A549 (cell line): ENCODE data around the gene ARSK. TPM values are rescaled to one million over a fixed set of nuclear protein-coding genes. Genes with fewer than 3 reads are reported as not detected.

ENCODE experiments used
- ATAC-seq, 2 experiments: fragments of 200-7000 bp in 1 of 2; fragments of >200 bp in 1 of 2; cut with Nextera tagmentation in 1 of 2; cut with Tn5 transposase in 1 of 2; 3 replicates each; pipeline versions ENCODE4 v1.8.0 to v1.9.1; 2018 to 2020; ENCODE audit warnings: mild to moderate bottlenecking in 1 of 2, moderate library complexity in 1 of 2
- CTCF ChIA-PET: fragments of 300-600 bp; sonication (Branson Sonifier 250); formaldehyde crosslinking; extraction: SDS; loops from one replicate; lab custom pipeline; 2021; ENCODE audit warnings: antibody characterized with exemption, inconsistent platforms; lab: Yijun Ruan, JAX
- POLR2A ChIA-PET: fragments of 350-600 bp; formaldehyde crosslinking; extraction: SDS; loops from one replicate; lab custom pipeline; 2021; ENCODE audit warnings: antibody characterized with exemption, inconsistent platforms; lab: Yijun Ruan, JAX
- DNase-seq, 2 experiments: peaks; one replicate each; pipeline versions ENCODE4 v3.0.0 to v3.0.0-alpha.2; 2011 to 2016; ENCODE audit warnings: low read depth in 1 of 2, low spot score in 1 of 2
- FAIRE-seq: peaks from 2 replicates; lab custom pipeline; 2011; peaks lifted over from hg19 to GRCh38; lab: Jason Lieb, UNC
- H3K27ac ChIP-seq, 2 experiments: fragments of >200 bp; sonication (Bioruptor Twin); formaldehyde crosslinking; 3 replicates each; pipeline ENCODE4 v1.5.1; 2016 to 2017
- H3K4me1 ChIP-seq: fragments of >200 bp; sonication (Bioruptor Twin); formaldehyde crosslinking; 3 replicates; pipeline ENCODE4 v1.6.1; 2016
- H3K4me2 ChIP-seq: fragments of >200 bp; sonication (Bioruptor Twin); formaldehyde crosslinking; 3 replicates; pipeline ENCODE4 v1.6.1; 2016
- H3K4me3 ChIP-seq: fragments of >200 bp; sonication (Bioruptor Twin); formaldehyde crosslinking; 3 replicates; pipeline ENCODE4 v1.5.1; 2016
- H3K9me3 ChIP-seq: fragments of >200 bp; sonication (Bioruptor Twin); formaldehyde crosslinking; 3 replicates; pipeline ENCODE4 v1.6.1; 2016
- CBX2 ChIP-seq: fragments of 200-600 bp; sonication (generic); IDR thresholded peaks from 2 replicates; pipeline ENCODE4 v1.6.1; 2016; ENCODE audit warnings: low read depth, mild to moderate bottlenecking, borderline replicate concordance
- CHD4 ChIP-seq: fragments of 200-600 bp; sonication (generic); IDR thresholded peaks from 2 replicates; pipeline ENCODE4 v1.6.1; 2016; ENCODE audit warnings: antibody characterized with exemption, mild to moderate bottlenecking, borderline replicate concordance
- E2F6 ChIP-seq: IDR thresholded peaks from 2 replicates; pipeline ENCODE4 v1.6.1; 2012; ENCODE audit warnings: low read depth, borderline replicate concordance
- EHMT2 ChIP-seq: fragments of 200-600 bp; sonication (generic); IDR thresholded peaks from 2 replicates; pipeline ENCODE4 v1.6.1; 2016; ENCODE audit warnings: antibody characterized with exemption, low read depth, mild to moderate bottlenecking, moderate library complexity
- ESRRA ChIP-seq: fragments of 150-350 bp; IDR thresholded peaks from 2 replicates; pipeline ENCODE4 v1.6.1; 2014; ENCODE audit warnings: mild to moderate bottlenecking, low read length, borderline replicate concordance
- FOSL2 ChIP-seq, 2 experiments: fragments of 450-650 bp in 1 of 2; fragments of >200 bp in 1 of 2; sonication (Bioruptor Twin) in 1 of 2; formaldehyde crosslinking; IDR thresholded peaks; 2 replicates each; pipeline versions ENCODE4 v1.5.0 to v1.6.1; 2016 to 2020; ENCODE audit warnings: mild to moderate bottlenecking in 1 of 2, moderate library complexity in 1 of 2
- HMGXB4 ChIP-seq: fragments of 250-450 bp; sonication (Bioruptor Pico); IDR thresholded peaks from 2 replicates; pipeline ENCODE4 v1.5.0; 2021; ENCODE audit warnings: mild to moderate bottlenecking, moderate library complexity, borderline replicate concordance
- HOXA7 ChIP-seq: fragments of 250-450 bp; sonication (Bioruptor Pico); IDR thresholded peaks from 2 replicates; pipeline ENCODE4 v1.5.0; 2020; ENCODE audit warnings: mild to moderate bottlenecking, moderate library complexity
- HOXB13 ChIP-seq: fragments of 250-450 bp; sonication (Bioruptor Pico); IDR thresholded peaks from 2 replicates; pipeline ENCODE4 v1.5.0; 2020; ENCODE audit warnings: low read depth, mild to moderate bottlenecking, moderate library complexity
- JUN ChIP-seq, 2 experiments: fragments of >200 bp; sonication (Bioruptor Twin); formaldehyde crosslinking; IDR thresholded peaks; 2 replicates in 1 of 2; 3 replicates in 1 of 2; pipeline ENCODE4 v1.6.1; 2016 to 2017
- KDM1A ChIP-seq: fragments of 200-600 bp; sonication (generic); IDR thresholded peaks from 2 replicates; pipeline ENCODE4 v1.6.1; 2016; ENCODE audit warnings: low read depth, mild to moderate bottlenecking
- NR3C1 ChIP-seq: fragments of >200 bp; sonication (Bioruptor Twin); formaldehyde crosslinking; IDR thresholded peaks from 3 replicates; pipeline ENCODE4 v1.6.1; 2017
- PBX3 ChIP-seq: IDR thresholded peaks from 2 replicates; pipeline ENCODE4 v1.6.1; 2012
- PHF8 ChIP-seq: fragments of 200-600 bp; sonication (generic); IDR thresholded peaks from 2 replicates; pipeline ENCODE4 v1.6.1; 2016; ENCODE audit warnings: low read depth, mild to moderate bottlenecking, antibody characterized with exemption, moderate library complexity, borderline replicate concordance
- POLR2AphosphoS2 ChIP-seq: conservative IDR thresholded peaks from 2 replicates; pipeline ENCODE4 v1.6.1; 2012; ENCODE audit warnings: low read length, improper control_type of control experiment, inconsistent platforms
- RAD21 ChIP-seq, 2 experiments: fragments of >200 bp in 1 of 2; sonication (Bioruptor Twin) in 1 of 2; formaldehyde crosslinking in 1 of 2; IDR thresholded peaks in 1 of 2; conservative IDR thresholded peaks in 1 of 2; 2 replicates in 1 of 2; 3 replicates in 1 of 2; pipeline ENCODE4 v1.6.1; 2012 to 2018; ENCODE audit warnings: inconsistent platforms in 1 of 2
- RARB ChIP-seq: fragments of 250-450 bp; sonication (Bioruptor Pico); IDR thresholded peaks from 2 replicates; pipeline ENCODE4 v1.8.0; 2021; ENCODE audit warnings: mild to moderate bottlenecking, moderate library complexity
- RCOR1 ChIP-seq: fragments of 150-350 bp; IDR thresholded peaks from 2 replicates; pipeline ENCODE4 v1.6.1; 2014; ENCODE audit warnings: antibody characterized with exemption, low read length, low read depth
- SREBF2 ChIP-seq: fragments of 450-650 bp; IDR thresholded peaks from 2 replicates; pipeline ENCODE4 v1.6.1; 2014; ENCODE audit warnings: mild to moderate bottlenecking, moderate library complexity
- TFCP2L1 ChIP-seq: fragments of 250-450 bp; sonication (Bioruptor Pico); IDR thresholded peaks from 2 replicates; pipeline ENCODE4 v1.5.0; 2021; ENCODE audit warnings: mild to moderate bottlenecking
- ZC3H11A ChIP-seq: fragments of 450-650 bp; IDR thresholded peaks from 2 replicates; pipeline ENCODE4 v1.6.1; 2014; ENCODE audit warnings: antibody characterized with exemption, mild to moderate bottlenecking
- ZFP36 ChIP-seq: fragments of 450-650 bp; IDR thresholded peaks from 2 replicates; pipeline ENCODE4 v1.6.1; 2014; ENCODE audit warnings: borderline replicate concordance; ENCODE audit not compliant: partially characterized antibody
- ZSCAN20 ChIP-seq: fragments of 250-450 bp; sonication (Bioruptor Pico); IDR thresholded peaks from 2 replicates; pipeline ENCODE4 v1.8.0; 2022; ENCODE audit warnings: mild to moderate bottlenecking, moderate library complexity
- WGBS: methylation state at CpG from one replicate; pipeline ENCODE4 v1.1.6; 2017; ENCODE audit errors: missing lambda C conversion rate; 5-methylcytosine and 5-hydroxymethylcytosine counted together
- polyA plus RNA-seq, 4 experiments: library from polyadenylated mRNA; depleted of rRNA in 3 of 4; stranded (reverse); fragments of >200 nt; fragmentation: RNase III in 1 of 4; extraction: RNeasy Plus Mini Kit Qiagen cat#74134 plus additional on column Dnase treatment in 1 of 4; gene quantifications; 2 replicates in 3 of 4; 3 replicates in 1 of 4; pipeline ENCODE4 v1.2.3, GENCODE V29; 2011 to 2017

Gene ARSK
- polyA plus RNA-seq, 2 of the 4 experiments (the other 2 are of a cell fraction): 7.0 to 14.0 TPM

GRCh38 chr5:95638632-95639031, 83.7 kb downstream of the ARSK start:
- FAIRE-seq: no peak
- H3K4me1 ChIP-seq: no peaks in the 10 kb centered on the region
- 30% methylated on average over 3 of the region's 3 CpGs for WGBS

DNA sequence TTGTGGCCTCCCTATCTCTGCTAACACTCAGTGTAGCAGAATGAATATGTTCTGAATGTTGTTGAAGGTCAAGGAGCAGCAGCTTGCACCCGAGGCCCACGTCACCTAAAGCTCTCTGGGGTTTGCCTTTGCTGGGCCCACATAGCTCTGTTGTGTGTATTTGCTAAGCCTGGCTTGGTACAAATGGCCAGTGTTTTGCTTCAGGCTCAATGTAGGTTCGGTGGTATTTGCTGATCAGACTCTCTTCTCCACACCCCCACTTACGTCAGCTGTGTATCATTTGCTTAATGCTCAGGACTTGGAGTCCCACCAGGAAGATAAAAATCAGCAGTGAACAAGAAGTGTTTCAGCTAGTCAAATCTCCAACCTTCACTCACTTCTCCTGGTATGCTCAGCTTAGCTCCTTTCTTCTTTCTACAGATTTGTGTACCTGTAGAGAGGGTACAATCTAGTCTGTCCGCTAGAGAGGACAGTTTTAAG, 86.9 kb downstream of the ARSK start:
- TF ChIP-seq ZSCAN20 (CRISPR knock-in tag) (no peak), KDM1A (no peak), PBX3 (no peak), JUN (IDR thresholded peaks at IDR 0.05) (no peak), EHMT2 (no peak), RARB (CRISPR knock-in tag) (no peak), HOXA7 (CRISPR knock-in tag) (no peak), HOXB13 (CRISPR knock-in tag) (no peak), ZFP36 (no peak), NR3C1 (no peak), E2F6 (no peak), SREBF2 (no peak), CHD4 (no peak), POLR2AphosphoS2 (no peak), CBX2 (no peak), RAD21 (conservative IDR thresholded peaks at IDR 0.05 in 1 of 2, IDR thresholded peaks at IDR 0.05 in 1 of 2) (no peak), FOSL2 (IDR thresholded peaks at IDR 0.05) (no peak), FOSL2 (CRISPR knock-in tag; IDR thresholded peaks at IDR 0.05) (no peak), ZC3H11A (no peak)
- ChIA-PET POLR2A (no interaction called here), CTCF (interaction anchor here (1.1 to 7.7 kb wide), 7 partner anchors 10 to 206 kb away, joined by 3 to 104 read pairs (median 5); no protein-coding TSS in a partner anchor)
- no peak for DNase-seq
- no peak overlapping the region for H3K4me2 ChIP-seq
- 45% methylated on average over 5 of the region's 5 CpGs for WGBS
- H3K4me3 ChIP-seq: no peak overlapping the region
- H3K27ac ChIP-seq: no peak overlapping the region
- H3K9me3 ChIP-seq: no peaks in the 10 kb centered on the region
- no peak for ATAC-seq
- H3K4me1 ChIP-seq: peaks cover 3% of the 10 kb centered on the region; the same call in 1 of the 3 replicates
- no peak for FAIRE-seq

More at GRCh38 chr5:95638632-95639031, 83.7 kb downstream of the ARSK start:
- no peak for ATAC-seq
- Histone ChIP-seq H3K4me3 (no peak overlapping the region), H3K27ac (no peak overlapping the region), H3K9me3 (no peaks in the 10 kb centered on the region), H3K4me2 (no peak overlapping the region)
- DNase-seq: no peak
- POLR2A ChIA-PET: no interaction called here
- TF ChIP-seq RCOR1: no peak
- TF ChIP-seq TFCP2L1 (CRISPR knock-in tag): no peak
- TF ChIP-seq PHF8: no peak
- TF ChIP-seq ESRRA: no peak
- no peak for TF ChIP-seq HMGXB4 (CRISPR knock-in tag)
- CTCF ChIA-PET: no interaction called here
